Rectal smooth muscle tissue (tissue), 1 donor: Measurements from ENCODE around the gene OLIG2.

Experiments used
- H3K27ac ChIP-seq: one replicate; pipeline ENCODE4 v1.7.0; 2013; ENCODE audit warnings: low read depth, low read length, inconsistent platforms
- H3K27me3 ChIP-seq: one replicate; pipeline ENCODE4 v1.7.0; 2013; ENCODE audit warnings: low read length; ENCODE audit not compliant: control insufficient read depth, insufficient read depth
- H3K36me3 ChIP-seq: one replicate; pipeline ENCODE4 v1.7.0; 2013; ENCODE audit warnings: low read length; ENCODE audit not compliant: control insufficient read depth, insufficient read depth
- H3K4me1 ChIP-seq: one replicate; pipeline ENCODE4 v1.7.0; 2013; ENCODE audit warnings: low read length; ENCODE audit not compliant: control insufficient read depth, insufficient read depth
- H3K4me3 ChIP-seq: one replicate; pipeline ENCODE4 v1.7.0; 2013; ENCODE audit warnings: low read length
- H3K9ac ChIP-seq: one replicate; pipeline ENCODE4 v1.7.0; 2013; ENCODE audit warnings: low read length

Gene OLIG2

GRCh38 chr21:33025489-33026442 is at the start of gene OLIG2:
Gene OLIG2, plus strand, starts transcription at chr21:33025935. Its CDS starts 928 bp downstream, at chr21:33026863.
- Histone ChIP-seq H3K4me1 (no peaks in the 10 kb centered on the region), H3K27ac (no peak within 1 kb of the TSS)

GRCh38 chr21:32976791-32977190 is 48.9 kb upstream of the OLIG2 start:
- H3K27me3 ChIP-seq: no peaks in the 10 kb centered on the region
- no peak overlapping the region for H3K4me3 ChIP-seq
- no peaks in the 10 kb centered on the region for H3K36me3 ChIP-seq
- no peak overlapping the region for H3K27ac ChIP-seq
- no peak overlapping the region for H3K9ac ChIP-seq
- H3K4me1 ChIP-seq: no peaks in the 10 kb centered on the region

More at GRCh38 chr21:33025489-33026442, at the start of gene OLIG2:
- no peak within 1 kb of the TSS for H3K4me3 ChIP-seq
- no peak within 1 kb of the TSS for H3K9ac ChIP-seq
- no peaks in the 10 kb centered on the region for H3K36me3 ChIP-seq
- peaks cover 53% of the 10 kb centered on the region for H3K27me3 ChIP-seq

- H3K4me1 ChIP-seq: no peaks in the 10 kb centered on the region
These were observed 48.5 kb upstream of the OLIG2 start for GRCh38 chr21:32977216-32977615.

GRCh38 chr21:32978331-32979270 is 47.1 kb upstream of the OLIG2 start:
- H3K9ac ChIP-seq: no peak overlapping the region
- H3K27me3 ChIP-seq: no peaks in the 10 kb centered on the region
- H3K4me1 ChIP-seq: no peaks in the 10 kb centered on the region
- no peak overlapping the region for H3K4me3 ChIP-seq
- H3K27ac ChIP-seq: no peak overlapping the region
- H3K36me3 ChIP-seq: no peaks in the 10 kb centered on the region

More at GRCh38 chr21:32977216-32977615, 48.5 kb upstream of the OLIG2 start:
- no peak overlapping the region for H3K9ac ChIP-seq
- H3K27me3 ChIP-seq: no peaks in the 10 kb centered on the region
- H3K4me3 ChIP-seq: no peak overlapping the region
- H3K36me3 ChIP-seq: no peaks in the 10 kb centered on the region
- no peak overlapping the region for H3K27ac ChIP-seq

- H3K4me3 ChIP-seq: no peak overlapping the region
- no peaks in the 10 kb centered on the region for H3K4me1 ChIP-seq
- H3K27me3 ChIP-seq: no peaks in the 10 kb centered on the region
- no peak overlapping the region for H3K27ac ChIP-seq
- H3K36me3 ChIP-seq: no peaks in the 10 kb centered on the region
- no peak overlapping the region for H3K9ac ChIP-seq
These were observed 46.0 kb upstream of the OLIG2 start for GRCh38 chr21:32979598-32980268.

- no peak overlapping the region for H3K9ac ChIP-seq
- H3K4me1 ChIP-seq: no peaks in the 10 kb centered on the region
- H3K27ac ChIP-seq: no peak overlapping the region
- no peak overlapping the region for H3K4me3 ChIP-seq
- no peaks in the 10 kb centered on the region for H3K27me3 ChIP-seq
- H3K36me3 ChIP-seq: no peaks in the 10 kb centered on the region
These were observed 44.6 kb upstream of the OLIG2 start for GRCh38 chr21:32981096-32981495.

GRCh38 chr21:32990666-32991065 is 35.1 kb upstream of the OLIG2 start:
- no peaks in the 10 kb centered on the region for H3K4me1 ChIP-seq
- no peaks in the 10 kb centered on the region for H3K27me3 ChIP-seq
- no peak overlapping the region for H3K27ac ChIP-seq
- no peak overlapping the region for H3K4me3 ChIP-seq
- H3K36me3 ChIP-seq: no peaks in the 10 kb centered on the region
- H3K9ac ChIP-seq: no peak overlapping the region

GRCh38 chr21:32991361-32991760 is 34.4 kb upstream of the OLIG2 start:
- H3K9ac ChIP-seq: no peak overlapping the region
- H3K4me3 ChIP-seq: no peak overlapping the region
- no peaks in the 10 kb centered on the region for H3K27me3 ChIP-seq
- no peaks in the 10 kb centered on the region for H3K4me1 ChIP-seq
- no peak overlapping the region for H3K27ac ChIP-seq
- H3K36me3 ChIP-seq: no peaks in the 10 kb centered on the region

- Histone ChIP-seq H3K4me3 (no peak overlapping the region), H3K4me1 (no peaks in the 10 kb centered on the region), H3K9ac (no peak overlapping the region), H3K27me3 (no peaks in the 10 kb centered on the region), H3K36me3 (no peaks in the 10 kb centered on the region), H3K27ac (no peak overlapping the region)
These were observed 31.8 kb upstream of the OLIG2 start for GRCh38 chr21:32993894-32994293.

GRCh38 chr21:32994305-32994704 is 31.4 kb upstream of the OLIG2 start:
- Histone ChIP-seq H3K4me1 (no peaks in the 10 kb centered on the region), H3K27ac (no peak overlapping the region), H3K4me3 (no peak overlapping the region), H3K36me3 (no peaks in the 10 kb centered on the region), H3K9ac (no peak overlapping the region), H3K27me3 (no peaks in the 10 kb centered on the region)

- Histone ChIP-seq H3K4me1 (no peaks in the 10 kb centered on the region), H3K4me3 (no peak overlapping the region), H3K36me3 (no peaks in the 10 kb centered on the region), H3K27ac (no peak overlapping the region), H3K9ac (no peak overlapping the region), H3K27me3 (no peaks in the 10 kb centered on the region)
These were observed 18.0 kb upstream of the OLIG2 start for GRCh38 chr21:33007747-33008146.
